Measurements from ENCODE around the gene DGCR8. TPM values are rescaled to one million over a fixed set of nuclear protein-coding genes. Genes with fewer than 3 reads are reported as not detected.

DGCR8 gene
- total and polyA plus RNA-seq, 5 donors from 2014 or later, result 2.7 to 41.1 (median 5.1) TPM

DNA sequence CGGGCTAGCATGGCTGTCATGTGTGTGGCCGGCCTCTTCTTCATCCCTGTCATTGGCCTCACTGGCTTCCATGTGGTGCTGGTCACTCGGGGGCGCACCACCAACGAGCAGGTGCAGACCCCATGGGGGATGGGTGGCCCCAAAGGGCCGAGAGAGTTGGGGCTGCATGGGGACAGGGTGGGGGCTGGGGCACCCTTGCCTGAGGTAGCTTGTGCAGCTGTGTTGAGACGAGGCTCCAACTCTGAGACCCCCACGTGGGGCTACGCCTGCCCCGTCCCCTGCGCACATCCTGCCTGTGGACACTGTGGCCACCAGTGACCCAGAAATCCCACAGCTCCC lies 60.0 kb downstream of the DGCR8 start:
- H3K36me3 ChIP-seq (ENCODE audit: control insufficient read depth, insufficient read depth, low read length), result no peaks in the 10 kb centered on the region

DNA sequence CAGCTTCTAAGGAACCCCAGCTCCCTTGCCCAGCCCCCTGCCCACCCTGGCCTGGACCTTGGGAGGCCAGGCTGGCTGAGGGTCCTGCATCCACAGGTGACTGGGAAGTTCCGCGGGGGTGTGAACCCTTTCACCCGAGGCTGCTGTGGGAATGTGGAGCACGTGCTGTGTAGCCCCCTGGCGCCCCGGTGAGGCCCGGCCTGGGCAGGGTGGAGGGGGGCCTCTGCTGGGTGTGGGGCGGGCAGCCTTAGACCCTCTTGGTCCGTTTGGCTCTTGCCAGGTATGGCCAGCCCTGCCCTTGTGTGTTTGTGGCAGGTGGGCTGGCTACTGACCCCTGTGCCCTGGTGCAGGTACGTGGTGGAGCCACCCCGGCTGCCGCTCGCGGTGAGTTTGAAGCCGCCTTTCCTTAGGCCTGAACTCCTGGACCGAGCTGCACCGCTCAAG lies 60.5 kb downstream of the DGCR8 start:
- H3K4me1 ChIP-seq (ENCODE audit: control insufficient read depth, insufficient read depth, low read length, poor library complexity, severe bottlenecking), result peaks cover 8% of the 10 kb centered on the region
- H3K27me3 ChIP-seq (ENCODE audit: control insufficient read depth, insufficient read depth, low read length), result no peaks in the 10 kb centered on the region
- DNase-seq (no peak), ATAC-seq (ENCODE audit: low read depth in 2 of 2) (no peak)
- no peaks in the 10 kb centered on the region for H3K36me3 ChIP-seq (ENCODE audit: control insufficient read depth, insufficient read depth, low read length)
- H3K27me3 Mint-ChIP-seq, result no peaks in the 10 kb centered on the region
- no peaks in the 10 kb centered on the region for H3K36me3 Mint-ChIP-seq
- H3K27ac ChIP-seq (ENCODE audit: insufficient read depth, low read length, poor library complexity, severe bottlenecking), result no peak overlapping the region
- H3K9me3 ChIP-seq (ENCODE audit: control insufficient read depth in 2 of 2, low read length in 2 of 2), result no peaks in the 10 kb centered on the region
- H3K9me3 Mint-ChIP-seq, result no peaks in the 10 kb centered on the region
- H3K27ac Mint-ChIP-seq, result no peak overlapping the region
- H3K4me3 Mint-ChIP-seq, result no peak overlapping the region
- H3K4me3 ChIP-seq (ENCODE audit: low read depth, low read length), result no peak overlapping the region
- H3K4me1 Mint-ChIP-seq, result peaks cover 0 to 25% (median 6%) of the 10 kb centered on the region in 4 donors

More for the DNA sequence above, 60.0 kb downstream of the DGCR8 start:
- Histone ChIP-seq H3K4me3 (ENCODE audit: low read depth, low read length) (no peak overlapping the region), H3K27ac (ENCODE audit: insufficient read depth, low read length, poor library complexity, severe bottlenecking) (no peak overlapping the region), H3K27me3 (ENCODE audit: control insufficient read depth, insufficient read depth, low read length) (no peaks in the 10 kb centered on the region), H3K9me3 (ENCODE audit: control insufficient read depth in 2 of 2, low read length in 2 of 2) (no peaks in the 10 kb centered on the region), H3K4me1 (ENCODE audit: control insufficient read depth, insufficient read depth, low read length, poor library complexity, severe bottlenecking) (peaks cover 9% of the 10 kb centered on the region)
- no peaks in the 10 kb centered on the region for H3K27me3 Mint-ChIP-seq
- H3K4me1 Mint-ChIP-seq, result peaks cover 0 to 29% (median 6%) of the 10 kb centered on the region in 4 donors
- ATAC-seq (ENCODE audit: low read depth in 2 of 2) (no peak), DNase-seq (no peak)
- no peak overlapping the region for H3K4me3 Mint-ChIP-seq
- no peaks in the 10 kb centered on the region for H3K9me3 Mint-ChIP-seq
- no peaks in the 10 kb centered on the region for H3K36me3 Mint-ChIP-seq
- H3K27ac Mint-ChIP-seq, result no peak overlapping the region

- H3K9me3 ChIP-seq (ENCODE audit: control insufficient read depth in 2 of 2, low read length in 2 of 2), result no peaks in the 10 kb centered on the region
- no peak overlapping the region for H3K4me3 ChIP-seq (ENCODE audit: low read depth, low read length)
- H3K9me3 Mint-ChIP-seq, result no peaks in the 10 kb centered on the region
- H3K4me1 Mint-ChIP-seq, result peaks cover 0 to 22% (median 2%) of the 10 kb centered on the region in 4 donors
- DNase-seq (no peak), ATAC-seq (ENCODE audit: low read depth in 2 of 2) (no peak)
- H3K27me3 Mint-ChIP-seq, result no peaks in the 10 kb centered on the region
- no peaks in the 10 kb centered on the region for H3K36me3 ChIP-seq (ENCODE audit: control insufficient read depth, insufficient read depth, low read length)
- peaks cover 3% of the 10 kb centered on the region for H3K4me1 ChIP-seq (ENCODE audit: control insufficient read depth, insufficient read depth, low read length, poor library complexity, severe bottlenecking)
- no peaks in the 10 kb centered on the region for H3K27me3 ChIP-seq (ENCODE audit: control insufficient read depth, insufficient read depth, low read length)
- no peak overlapping the region for H3K27ac ChIP-seq (ENCODE audit: insufficient read depth, low read length, poor library complexity, severe bottlenecking)
- no peak overlapping the region for H3K27ac Mint-ChIP-seq
- H3K4me3 Mint-ChIP-seq, result no peak overlapping the region
- no peaks in the 10 kb centered on the region for H3K36me3 Mint-ChIP-seq
Observed at GRCh38 chr22:20141186-20142077, 61.4 kb downstream of the DGCR8 start.

GRCh38 chr22:20142711-20143621 lies 62.9 kb downstream of the DGCR8 start:
- Histone ChIP-seq H3K4me1 (ENCODE audit: control insufficient read depth, insufficient read depth, low read length, poor library complexity, severe bottlenecking) (no peaks in the 10 kb centered on the region), H3K27ac (ENCODE audit: insufficient read depth, low read length, poor library complexity, severe bottlenecking) (no peak overlapping the region), H3K9me3 (ENCODE audit: control insufficient read depth in 2 of 2, low read length in 2 of 2) (no peaks in the 10 kb centered on the region), H3K27me3 (ENCODE audit: control insufficient read depth, insufficient read depth, low read length) (no peaks in the 10 kb centered on the region), H3K36me3 (ENCODE audit: control insufficient read depth, insufficient read depth, low read length) (no peaks in the 10 kb centered on the region), H3K4me3 (ENCODE audit: low read depth, low read length) (no peak overlapping the region)
- Mint-ChIP-seq H3K9me3 (no peaks in the 10 kb centered on the region), H3K4me1 (peaks cover 0 to 12% (median 0%) of the 10 kb centered on the region in 4 donors), H3K36me3 (no peaks in the 10 kb centered on the region), H3K4me3 (no peak overlapping the region), H3K27me3 (no peaks in the 10 kb centered on the region), H3K27ac (no peak overlapping the region)
- DNase-seq (no peak), ATAC-seq (ENCODE audit: low read depth in 2 of 2) (no peak)

GRCh38 chr22:20143883-20144665 lies 64.0 kb downstream of the DGCR8 start:
- H3K9me3 Mint-ChIP-seq, result no peaks in the 10 kb centered on the region
- no peaks in the 10 kb centered on the region for H3K9me3 ChIP-seq (ENCODE audit: control insufficient read depth in 2 of 2, low read length in 2 of 2)
- peak overlapping the region in 1 of 3 donors; percentile 56 for H3K27ac Mint-ChIP-seq

DNA sequence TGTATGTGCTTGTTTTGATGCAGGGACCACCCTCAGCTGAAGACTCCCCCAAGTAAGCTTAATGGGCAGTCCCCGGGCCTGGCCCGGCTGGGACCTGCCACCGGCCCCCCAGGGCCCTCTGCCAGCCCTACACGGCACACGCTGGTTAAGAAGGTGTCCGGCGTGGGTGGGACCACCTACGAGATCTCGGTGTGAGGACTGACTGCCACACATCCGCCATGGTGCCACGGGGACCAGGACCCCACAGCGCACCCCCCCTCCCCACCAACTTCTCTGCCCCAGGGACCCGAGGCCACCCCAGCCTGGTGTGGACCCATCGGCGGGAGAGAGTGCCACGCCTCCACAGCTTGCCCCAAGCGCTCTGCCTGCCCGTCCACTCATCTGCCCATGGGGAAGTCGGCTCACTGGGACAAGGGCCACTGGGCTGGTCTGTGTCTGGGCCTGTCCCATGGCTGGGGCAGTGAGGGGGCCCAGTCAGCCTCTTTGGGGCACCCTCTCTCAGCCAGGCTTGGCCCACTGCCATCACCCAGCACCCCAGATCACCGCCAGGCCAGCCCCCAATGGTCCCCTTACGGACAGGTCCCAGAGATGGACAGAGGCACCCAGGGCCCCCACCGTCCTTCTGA lies 65.3 kb downstream of the DGCR8 start:
- Mint-ChIP-seq H3K27ac (no peak overlapping the region), H3K27me3 (no peaks in the 10 kb centered on the region), H3K4me3 (peak overlapping the region in 1 of 4 donors; percentile 58), H3K36me3 (no peaks in the 10 kb centered on the region), H3K4me1 (peaks cover 0 to 3% (median 0%) of the 10 kb centered on the region in 4 donors), H3K9me3 (no peaks in the 10 kb centered on the region)
- no peaks in the 10 kb centered on the region for H3K27me3 ChIP-seq (ENCODE audit: control insufficient read depth, insufficient read depth, low read length)
- no peak for ATAC-seq (ENCODE audit: low read depth in 2 of 2)
- no peak for DNase-seq
- H3K4me3 ChIP-seq (ENCODE audit: low read depth, low read length), result no peak overlapping the region
- H3K9me3 ChIP-seq (ENCODE audit: control insufficient read depth in 2 of 2, low read length in 2 of 2), result no peaks in the 10 kb centered on the region
- H3K27ac ChIP-seq (ENCODE audit: insufficient read depth, low read length, poor library complexity, severe bottlenecking), result no peak overlapping the region
- H3K4me1 ChIP-seq (ENCODE audit: control insufficient read depth, insufficient read depth, low read length, poor library complexity, severe bottlenecking), result no peaks in the 10 kb centered on the region
- no peaks in the 10 kb centered on the region for H3K36me3 ChIP-seq (ENCODE audit: control insufficient read depth, insufficient read depth, low read length)

More at GRCh38 chr22:20143883-20144665, 64.0 kb downstream of the DGCR8 start:
- DNase-seq (no peak), ATAC-seq (ENCODE audit: low read depth in 2 of 2) (no peak)
- Mint-ChIP-seq H3K36me3 (no peaks in the 10 kb centered on the region), H3K4me3 (no peak overlapping the region), H3K27me3 (no peaks in the 10 kb centered on the region), H3K4me1 (peaks cover 0 to 5% (median 0%) of the 10 kb centered on the region in 4 donors)
- Histone ChIP-seq H3K27me3 (ENCODE audit: control insufficient read depth, insufficient read depth, low read length) (no peaks in the 10 kb centered on the region), H3K4me3 (ENCODE audit: low read depth, low read length) (no peak overlapping the region), H3K4me1 (ENCODE audit: control insufficient read depth, insufficient read depth, low read length, poor library complexity, severe bottlenecking) (no peaks in the 10 kb centered on the region), H3K36me3 (ENCODE audit: control insufficient read depth, insufficient read depth, low read length) (no peaks in the 10 kb centered on the region), H3K27ac (ENCODE audit: insufficient read depth, low read length, poor library complexity, severe bottlenecking) (no peak overlapping the region)

DNA sequence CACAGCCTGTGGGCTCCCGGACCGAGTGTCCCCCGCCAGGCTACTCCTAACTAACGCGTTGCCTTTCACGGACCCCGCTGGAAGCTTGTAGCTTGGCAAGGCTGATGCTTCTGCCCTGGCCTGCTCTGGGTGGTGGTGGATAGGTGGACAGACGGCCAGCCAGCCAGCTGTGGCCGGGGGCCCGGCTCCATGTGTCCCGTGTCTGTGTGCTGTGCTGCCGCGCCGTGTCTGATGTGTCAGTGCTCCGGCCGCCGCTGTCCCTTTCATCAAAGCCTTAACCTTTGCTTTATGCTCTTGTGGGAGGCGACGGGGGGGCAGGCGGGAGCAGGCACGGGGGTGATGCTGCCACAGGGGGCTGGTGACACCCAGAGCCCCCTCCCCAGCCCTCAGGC lies 65.8 kb downstream of the DGCR8 start:
- no peaks in the 10 kb centered on the region for H3K36me3 Mint-ChIP-seq
- ATAC-seq (ENCODE audit: low read depth in 2 of 2), result no peak
- H3K4me1 Mint-ChIP-seq, result peaks cover 0 to 3% (median 0%) of the 10 kb centered on the region in 4 donors

More for the DNA sequence above, 65.8 kb downstream of the DGCR8 start:
- Histone ChIP-seq H3K27me3 (ENCODE audit: control insufficient read depth, insufficient read depth, low read length) (no peaks in the 10 kb centered on the region), H3K9me3 (ENCODE audit: control insufficient read depth in 2 of 2, low read length in 2 of 2) (no peaks in the 10 kb centered on the region), H3K4me3 (ENCODE audit: low read depth, low read length) (no peak overlapping the region), H3K27ac (ENCODE audit: insufficient read depth, low read length, poor library complexity, severe bottlenecking) (no peak overlapping the region), H3K4me1 (ENCODE audit: control insufficient read depth, insufficient read depth, low read length, poor library complexity, severe bottlenecking) (no peaks in the 10 kb centered on the region), H3K36me3 (ENCODE audit: control insufficient read depth, insufficient read depth, low read length) (no peaks in the 10 kb centered on the region)
- no peak for DNase-seq
- Mint-ChIP-seq H3K27ac (no peak overlapping the region), H3K27me3 (no peaks in the 10 kb centered on the region), H3K9me3 (no peaks in the 10 kb centered on the region), H3K4me3 (no peak overlapping the region)
